Transverse colon (tissue), 4 donors: ENCODE measurements around the gene SLC2A5. TPM values are rescaled to one million over a fixed set of nuclear protein-coding genes. Genes with fewer than 3 reads are reported as not detected.
"Not testable (repeated sequence)": the region's sequence is repeated elsewhere in the genome, so short reads cannot be mapped to it uniquely, and the experiment has no call there.

Source experiments
- DNase-seq: peaks from one replicate; pipeline ENCODE4 v3.0.0-alpha.2; 2019
- H3K27ac ChIP-seq, 4 donors: fragments of 200-600 bp; sonication (generic); 2 replicates each; pipeline ENCODE4 v1.5.1; 2016 to 2018; ENCODE audit warnings: inconsistent platforms in 4 of 4
- H3K27me3 ChIP-seq: fragments of 200-600 bp; sonication (generic); 2 replicates; pipeline ENCODE4 v1.5.1; 2017; ENCODE audit warnings: inconsistent platforms
- H3K36me3 ChIP-seq, 4 donors: fragments of 200-600 bp; sonication (generic); 2 replicates each; pipeline ENCODE4 v1.5.1; 2017 to 2019; ENCODE audit warnings: inconsistent platforms in 4 of 4
- H3K4me1 ChIP-seq, 4 donors: fragments of 200-600 bp; sonication (generic); 2 replicates each; pipeline ENCODE4 v1.5.1; 2017 to 2020; ENCODE audit warnings: inconsistent platforms in 4 of 4
- H3K4me3 ChIP-seq, 4 donors: fragments of 200-600 bp; sonication (generic); 1 replicate in 1 of 4; 2 replicates in 3 of 4; pipeline versions ENCODE4 v1.5.1 to v1.6.1; 2017 to 2019; ENCODE audit warnings: inconsistent platforms in 4 of 4
- H3K9me3 ChIP-seq, 2 donors: fragments of 200-600 bp; sonication (generic); 2 replicates each; pipeline ENCODE4 v1.5.1; 2017 to 2019; ENCODE audit warnings: inconsistent platforms in 2 of 2
- CTCF ChIP-seq, 5 experiments: fragments of 200-600 bp in 3 of 5; fragments of 450-650 bp in 2 of 5; sonication (generic) in 3 of 5; IDR thresholded peaks; 1 replicate in 2 of 5; 2 replicates in 3 of 5; pipeline ENCODE4 v1.5.1; 2016 to 2017; ENCODE audit warnings: antibody characterized with exemption in 5 of 5, inconsistent platforms in 3 of 5, mild to moderate bottlenecking in 2 of 5, moderate library complexity in 1 of 5
- EP300 ChIP-seq: sonication (generic); formaldehyde crosslinking; IDR thresholded peaks from one replicate; pipeline ENCODE4 v1.6.1; 2017; ENCODE audit warnings: antibody characterized with exemption, low read depth
- POLR2A ChIP-seq: fragments of 450-650 bp; IDR thresholded peaks from one replicate; pipeline ENCODE4 v1.6.1; 2016; ENCODE audit warnings: antibody characterized with exemption, mild to moderate bottlenecking, moderate library complexity
- POLR2AphosphoS5 ChIP-seq, 3 donors: sonication (generic); formaldehyde crosslinking; IDR thresholded peaks; one replicate each; pipeline ENCODE4 v1.6.1; 2016; ENCODE audit warnings: antibody characterized with exemption in 3 of 3
- WGBS, 2 donors: methylation state at CpG; one replicate each; pipeline ENCODE4 v1.1.5; 2018; ENCODE audit warnings: low coverage in 1 of 2; 5-methylcytosine and 5-hydroxymethylcytosine counted together
- in situ Hi-C, 4 donors: fragments of 200-750 bp; cut with MboI; loops; one replicate each; pipeline versions ENCODE4 v1.15.0 to v1.15.1; 2017; ENCODE audit warnings: low sequenced_read_pairs in 3 of 4, low pct_ligation_motif_present in 1 of 4, low pct_unique_long_range_greater_than_20kb in 1 of 4
- intact Hi-C: fragments of 100-400 bp; cut with DNase I; formaldehyde crosslinking; loops from one replicate; pipeline ENCODE4 v1.15.1; 2023; ENCODE audit warnings: low total_unique reads
- total RNA-seq, 4 donors: library from RNA; depleted of rRNA; stranded (reverse); fragments of >200 nt; gene quantifications; one replicate each; pipeline ENCODE4 v1.1.0, GENCODE V29; 2016

SLC2A5 gene
- total RNA-seq, 4 donors from 2014 or later, result 5.9 to 21.3 (median 13.3) TPM

- Histone ChIP-seq H3K4me1 (no peaks in the 10 kb centered on the region), H3K9me3 (no peaks in the 10 kb centered on the region), H3K27ac (no peak overlapping the region), H3K27me3 (no peaks in the 10 kb centered on the region), H3K4me3 (no peak overlapping the region), H3K36me3 (no peaks in the 10 kb centered on the region)
- DNase-seq, result no peak
- TF ChIP-seq CTCF (IDR thresholded peaks at IDR 0.05) (no peak), EP300 (no peak), POLR2AphosphoS5 (IDR thresholded peaks at IDR 0.05) (no peak), POLR2A (no peak)
- in situ Hi-C loops (no loop called here), intact Hi-C loops (no loop called here)
- WGBS, 2 donors, result 81% methylated on average over 13 of the region's 13 CpGs; no CpG with 5 or more reads in 1 of the 2 donors
Observed at GRCh38 chr1:9097947-9098705, 28.7 kb upstream of the SLC2A5 start.

GRCh38 chr1:9095818-9096217 lies 26.4 kb upstream of the SLC2A5 start:
- Histone ChIP-seq H3K4me1 (no peaks in the 10 kb centered on the region), H3K9me3 (no peaks in the 10 kb centered on the region), H3K36me3 (no peaks in the 10 kb centered on the region), H3K27ac (no peak overlapping the region), H3K27me3 (no peaks in the 10 kb centered on the region), H3K4me3 (no peak overlapping the region)
- in situ Hi-C loops, result no loop called here
- TF ChIP-seq CTCF (IDR thresholded peaks at IDR 0.05), result no peak
- TF ChIP-seq POLR2AphosphoS5 (IDR thresholded peaks at IDR 0.05), result no peak
- no peak for TF ChIP-seq EP300
- TF ChIP-seq POLR2A, result no peak
- WGBS, 2 donors, result 90 to 91% methylated on average over 2 of the region's 2 CpGs
- no peak for DNase-seq
- intact Hi-C loops, result no loop called here

GRCh38 chr1:9093996-9094595 lies 24.7 kb upstream of the SLC2A5 start:
- H3K4me1 ChIP-seq, DNase-seq, H3K4me3 ChIP-seq, intact Hi-C loops, in situ Hi-C loops, H3K9me3 ChIP-seq, H3K27me3 ChIP-seq, H3K27ac ChIP-seq, H3K36me3 ChIP-seq: not testable (repeated sequence)
- 75 to 96% methylated on average over 10 to 18 of the region's 18 CpGs for WGBS, 2 donors

GRCh38 chr1:9093581-9093980 lies 24.1 kb upstream of the SLC2A5 start:
- intact Hi-C loops (no loop called here), in situ Hi-C loops (no loop called here)

More at GRCh38 chr1:9093581-9093980, 24.1 kb upstream of the SLC2A5 start:
- no peak for DNase-seq
- no peak for TF ChIP-seq EP300
- no peak for TF ChIP-seq POLR2AphosphoS5 (IDR thresholded peaks at IDR 0.05)
- no peak for TF ChIP-seq CTCF (IDR thresholded peaks at IDR 0.05)
- Histone ChIP-seq H3K4me1 (no peaks in the 10 kb centered on the region), H3K4me3 (no peak overlapping the region), H3K9me3 (no peaks in the 10 kb centered on the region), H3K36me3 (no peaks in the 10 kb centered on the region), H3K27me3 (no peaks in the 10 kb centered on the region), H3K27ac (no peak overlapping the region)
- WGBS, 2 donors, result 77 to 81% methylated on average over 3 to 6 of the region's 6 CpGs
